ENCODE measurements around the gene SSC5D.
"Not testable (repeated sequence)": the region's sequence is repeated elsewhere in the genome, so short reads cannot be mapped to it uniquely, and the experiment has no call there.

The SSC5D gene

DNA sequence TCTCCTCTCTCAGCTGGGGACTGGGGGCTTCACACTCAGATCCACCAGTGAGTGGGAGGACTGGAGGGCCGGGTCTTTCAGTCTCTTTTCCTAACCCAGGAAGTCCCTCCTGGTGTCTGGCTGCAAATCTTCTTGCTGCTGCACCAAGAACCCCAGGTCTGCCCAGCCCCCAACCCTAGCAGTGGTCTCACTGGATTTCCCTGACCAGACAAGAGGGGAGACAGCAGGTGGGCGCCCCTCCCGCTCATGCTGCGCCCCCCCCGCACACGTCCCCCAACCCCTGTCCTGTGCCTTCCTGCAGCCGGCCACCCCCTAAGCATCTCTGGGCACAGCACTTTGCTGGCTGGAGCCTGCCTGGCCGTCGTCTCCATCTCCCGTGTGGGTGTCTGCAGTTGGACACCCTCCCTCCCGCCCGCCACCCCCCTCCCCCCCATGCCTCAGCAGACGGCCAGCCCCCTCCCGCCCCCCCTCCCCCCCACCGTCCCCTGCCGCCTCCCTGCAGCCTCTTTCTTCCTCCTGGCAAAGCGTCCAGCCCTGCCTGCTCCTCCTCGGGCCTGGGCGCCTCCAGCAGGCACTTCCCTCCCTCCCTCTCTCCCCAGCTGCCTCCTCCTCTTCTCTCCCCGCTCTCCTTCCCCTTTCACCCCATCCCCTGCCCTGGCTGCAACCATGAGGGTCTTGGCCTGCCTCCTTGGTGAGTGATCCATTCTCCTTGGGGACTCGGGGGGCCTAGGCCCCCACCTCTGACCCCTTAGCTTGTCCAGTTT lies at the start of gene SSC5D:
Gene SSC5D (plus strand): TSS at position 513 of the 764 bp plus-strand sequence. CDS start 154 bp downstream, at position 667.
- no peak for DNase-seq

DNA sequence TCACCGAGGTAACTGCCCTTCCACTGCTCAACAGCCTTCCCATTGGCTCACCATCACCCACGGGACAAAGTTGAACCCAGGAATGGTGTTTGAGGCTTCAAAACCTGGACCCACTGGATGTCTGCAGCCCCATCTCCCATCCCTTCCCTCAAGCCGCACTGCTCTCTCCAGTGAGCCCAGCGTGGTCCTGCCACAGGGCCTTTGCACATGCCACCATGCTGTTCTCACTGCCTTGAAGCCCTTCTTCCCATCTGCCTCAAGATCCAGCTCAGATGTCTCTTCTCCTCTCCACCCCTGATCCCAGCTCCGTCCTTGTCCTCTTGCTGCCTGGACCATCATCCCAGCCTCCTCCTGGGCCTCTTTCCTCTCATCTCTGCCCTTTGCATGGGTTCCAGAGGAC lies 49.2 kb upstream of the SSC5D start:
- DNase-seq: no peak

DNA sequence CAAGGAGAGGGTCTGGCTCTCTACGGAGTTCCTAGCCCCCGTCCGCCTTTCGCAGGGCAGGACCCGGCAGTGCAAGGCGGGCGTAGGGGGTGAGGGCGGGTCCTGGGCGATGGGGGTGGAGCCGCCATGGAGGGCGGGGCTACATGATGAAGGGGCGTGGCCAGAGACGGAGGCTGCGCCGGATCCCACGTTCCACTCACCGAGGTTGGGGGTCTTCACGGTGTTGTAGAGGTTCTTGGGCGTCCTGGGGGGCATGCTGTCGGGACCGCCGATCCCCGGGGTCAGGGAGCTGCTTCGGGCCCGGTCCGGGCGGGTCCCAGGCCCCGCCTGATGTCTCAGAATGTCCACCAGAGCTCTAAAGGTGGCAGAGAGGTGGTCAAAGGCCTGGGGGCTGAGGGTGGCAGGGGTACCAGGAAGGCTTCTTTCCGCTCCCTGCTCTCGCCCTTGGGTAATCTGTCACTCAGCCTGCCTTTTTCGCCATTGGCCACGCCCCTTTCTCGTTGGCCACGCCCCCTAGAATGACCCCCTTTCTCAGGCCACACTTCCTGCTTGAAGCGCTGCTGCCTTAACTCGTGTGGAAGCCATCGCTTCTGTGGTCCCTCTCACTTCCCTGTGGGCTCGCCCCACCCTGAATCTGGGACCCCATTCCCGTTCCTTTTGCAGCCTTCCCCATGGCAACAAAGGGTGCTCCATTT lies 47.7 kb upstream of the SSC5D start:
- DNase-seq: no peak

DNA sequence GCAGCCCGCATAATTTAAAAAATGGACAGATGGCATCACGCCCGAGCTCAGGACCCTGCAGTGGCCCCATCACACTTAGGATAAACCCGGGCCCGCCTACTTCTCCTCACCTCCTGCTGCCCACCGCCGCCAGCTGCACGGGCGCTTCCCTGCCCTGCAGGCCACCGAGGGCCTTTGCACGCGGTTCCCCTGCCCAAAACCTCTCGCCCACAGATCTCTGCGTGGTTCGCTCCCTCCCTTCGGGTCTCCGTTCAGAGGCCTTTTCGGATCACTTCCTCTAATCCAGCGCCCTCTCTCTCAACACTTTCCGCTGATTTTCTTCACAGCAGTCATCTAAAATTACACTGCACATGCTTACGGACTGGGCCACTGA lies 46.9 kb upstream of the SSC5D start:
- no peak for DNase-seq

DNA sequence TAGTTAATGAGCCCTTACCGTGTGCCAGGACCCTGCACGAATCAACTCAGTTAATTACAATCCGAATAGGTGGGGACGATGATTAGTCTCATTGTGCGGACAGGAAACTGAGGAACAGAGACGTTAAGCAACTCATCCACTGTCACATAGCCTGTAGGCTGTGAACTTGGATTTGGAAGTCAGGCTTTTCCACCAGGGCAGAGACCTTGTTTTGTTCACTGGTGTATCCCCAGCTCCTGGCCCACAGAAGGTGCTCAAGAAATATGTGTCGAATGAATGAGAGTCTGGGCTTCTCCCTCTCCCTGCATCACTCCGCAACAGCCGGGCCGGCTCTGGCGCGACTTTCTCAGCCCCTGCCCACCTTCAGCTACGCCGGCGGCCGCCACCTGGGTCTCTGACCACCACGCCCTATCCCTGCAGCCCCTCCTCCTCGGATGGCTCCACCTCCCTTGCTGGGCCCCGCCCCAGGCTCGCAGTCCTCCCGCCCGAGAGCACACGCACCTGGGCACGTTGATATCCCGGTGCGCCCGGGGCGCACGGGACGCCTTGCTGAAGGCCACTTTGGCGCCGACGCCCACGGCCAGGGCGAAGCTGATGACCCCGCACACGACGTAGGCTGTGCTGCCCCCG lies 46.4 kb upstream of the SSC5D start:
- DNase-seq: no peak

DNA sequence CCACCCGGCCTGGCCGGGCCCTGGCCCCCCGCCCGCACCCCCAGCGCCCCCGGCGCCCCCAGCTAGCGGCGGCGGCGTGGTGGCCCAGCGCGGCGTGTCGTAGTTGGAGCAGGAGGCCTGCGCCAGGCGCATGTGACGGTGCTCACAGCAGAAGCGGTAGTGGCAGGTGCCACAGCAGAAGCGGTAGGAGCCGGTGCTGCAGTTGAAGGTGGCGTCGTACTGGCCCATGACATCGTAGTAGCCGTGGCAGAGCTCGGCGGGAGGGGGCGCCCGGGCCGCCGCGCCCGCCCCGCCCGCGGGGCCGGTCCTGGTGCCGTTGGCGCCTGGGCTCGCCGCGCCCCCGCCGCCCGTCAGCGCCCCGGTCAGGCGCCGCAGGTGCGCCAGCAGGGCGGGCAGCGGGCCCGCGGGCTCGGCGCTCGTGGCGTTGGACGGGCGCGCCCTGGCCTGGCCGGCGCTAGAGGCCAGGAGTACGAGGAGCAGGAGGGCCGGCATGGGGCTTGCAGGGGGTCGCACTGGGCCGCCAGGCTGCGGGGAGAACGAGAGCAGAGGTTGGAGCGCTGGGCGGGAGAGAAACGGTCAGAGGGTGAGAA lies 45.8 kb upstream of the SSC5D start:
- DNase-seq: no peak

DNA sequence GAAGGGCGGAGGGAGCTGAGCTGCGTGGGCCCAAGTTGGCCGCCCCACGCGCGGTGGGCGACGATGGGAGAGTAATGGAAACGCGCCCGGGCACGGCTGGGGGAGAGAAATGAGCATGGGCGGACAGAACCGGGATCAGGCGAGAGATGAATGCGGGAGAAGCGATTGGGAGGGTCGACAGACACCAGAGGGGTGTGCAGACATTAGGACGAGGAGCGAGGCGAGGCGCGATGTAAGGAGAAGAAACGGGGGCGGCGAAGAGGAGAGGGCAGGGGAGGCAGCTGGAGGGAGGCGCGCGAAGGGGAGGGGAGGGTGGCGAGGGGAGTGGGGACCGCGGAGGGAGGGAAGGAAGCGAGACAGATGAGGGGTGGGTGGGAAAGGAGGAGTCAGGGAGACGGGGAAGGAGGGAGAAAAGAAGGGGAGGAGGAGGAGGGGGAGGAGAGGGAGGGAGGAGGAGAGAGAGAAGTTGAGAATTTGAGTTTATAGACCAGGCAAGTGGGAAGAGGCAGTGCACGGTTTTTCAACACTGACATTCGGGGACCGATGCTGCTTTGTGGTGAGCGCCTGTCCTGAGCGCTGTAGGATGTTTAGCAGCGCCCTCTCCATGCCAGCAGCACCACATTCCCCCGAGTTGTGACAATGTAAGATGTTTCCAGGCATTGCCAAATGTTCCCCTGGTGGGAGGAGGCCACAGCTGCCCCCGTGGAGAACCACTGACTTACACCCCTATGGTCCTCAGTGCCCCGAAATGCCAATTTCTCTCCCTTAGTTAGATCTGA lies 45.0 kb upstream of the SSC5D start, which contains the start of gene SHISA7:
Gene SHISA7 (minus strand): TSS at position 256 of the 779 bp plus-strand sequence. CDS start 437 bp downstream, outside the sequence.
- DNase-seq: no peak

DNA sequence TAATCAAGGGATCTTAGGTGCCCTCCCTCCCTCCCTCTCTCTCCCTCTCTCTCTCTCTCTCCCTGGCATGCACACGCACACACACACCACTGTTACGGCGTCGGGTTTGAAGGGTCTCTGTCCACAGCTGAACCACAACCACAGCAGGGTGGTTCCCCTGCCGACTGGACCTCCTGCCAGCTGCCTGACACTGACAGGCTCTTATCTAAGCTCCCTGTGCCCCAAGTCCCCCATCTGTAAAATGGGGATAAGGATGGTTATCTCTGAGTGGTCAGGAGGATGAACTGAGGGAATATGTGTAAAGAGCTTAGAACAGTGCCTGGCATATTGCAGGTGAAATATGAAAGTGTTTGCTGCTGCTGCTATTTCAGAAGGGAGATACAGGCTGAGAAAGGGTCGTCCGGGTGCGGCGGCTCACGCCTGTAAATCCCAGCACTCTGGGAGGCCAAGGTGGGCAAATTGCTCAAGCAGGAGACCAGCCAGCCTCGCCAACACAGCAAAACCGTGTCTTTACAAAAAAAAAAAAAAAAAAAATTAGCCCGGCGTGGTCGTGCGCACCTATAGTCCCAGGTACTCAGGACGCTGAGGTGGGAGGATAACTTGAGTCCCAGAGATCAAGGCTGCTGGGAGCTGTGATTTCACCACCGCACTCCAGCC lies 44.3 kb upstream of the SSC5D start:
- no peak for DNase-seq

DNA sequence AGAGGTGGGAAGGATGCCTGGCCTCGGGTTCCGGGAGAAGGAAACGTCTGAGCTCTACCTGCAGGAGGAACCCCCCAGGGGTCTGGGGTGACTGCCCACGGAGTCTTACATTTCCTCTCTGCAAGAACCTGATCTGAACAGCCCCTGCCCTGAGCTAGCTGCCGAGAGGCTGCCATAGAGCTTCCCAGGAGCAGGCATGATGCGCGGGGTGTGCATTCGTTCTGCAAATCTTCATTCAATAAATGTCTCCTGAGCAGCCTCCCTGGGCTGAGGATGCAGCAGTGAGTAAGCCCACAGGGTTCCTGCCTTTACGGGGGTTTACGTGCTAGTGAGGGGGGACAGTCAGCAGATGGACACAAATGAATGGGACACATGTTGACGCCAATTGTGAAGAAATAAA lies 43.6 kb upstream of the SSC5D start:
- no peak for DNase-seq

DNA sequence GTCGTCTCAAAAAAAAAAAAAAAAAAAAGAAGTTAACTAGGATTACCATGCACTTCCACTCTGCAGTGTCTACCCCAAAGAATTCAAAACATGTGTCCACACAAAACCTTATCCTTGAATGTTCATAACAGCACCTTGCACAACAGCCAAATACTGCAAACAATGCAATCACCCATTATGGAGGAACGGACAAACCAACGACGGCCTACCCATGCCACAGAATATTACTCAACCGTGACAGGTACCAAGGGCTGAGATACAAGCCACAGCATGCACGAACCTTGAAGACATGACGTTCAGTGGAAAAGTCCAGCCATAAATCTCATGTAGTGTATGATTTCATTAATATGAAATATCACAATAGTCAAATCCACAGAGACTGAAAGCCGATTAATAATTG lies 42.2 kb upstream of the SSC5D start:
- no peak for DNase-seq

DNA sequence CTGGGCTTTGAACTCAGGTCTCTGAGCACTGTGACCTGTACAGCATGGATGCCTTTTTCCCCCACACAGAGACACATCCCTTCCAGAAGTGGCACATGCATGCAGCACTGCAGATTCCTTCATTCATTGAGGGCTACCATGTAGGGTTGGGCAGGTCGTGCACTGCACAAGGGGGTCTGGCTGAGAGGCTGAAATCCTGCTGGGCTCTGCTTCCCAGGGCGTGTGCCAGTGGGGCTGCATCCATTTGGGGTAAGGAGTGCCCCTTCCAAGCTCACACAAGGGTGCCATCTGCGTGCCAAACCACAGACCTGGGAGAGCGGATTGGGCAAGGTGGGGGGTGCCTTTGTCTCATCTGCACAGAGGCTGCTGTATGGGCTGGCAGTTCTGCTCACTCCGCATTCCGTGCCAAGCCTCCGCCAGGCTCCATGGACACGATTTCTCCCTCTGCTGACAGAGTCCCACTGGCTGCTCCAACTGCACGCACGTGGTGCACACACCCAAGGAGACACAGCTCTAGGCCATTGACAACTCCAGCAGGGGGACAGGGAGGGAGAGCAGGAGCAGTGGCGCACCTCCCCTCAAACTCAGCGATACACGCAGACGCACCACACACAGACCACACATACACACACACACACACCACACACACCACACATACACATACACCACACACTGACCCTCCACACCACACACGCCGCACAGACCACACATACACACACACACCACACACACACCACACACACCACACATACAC lies 40.6 kb upstream of the SSC5D start:
- no peak for DNase-seq

DNA sequence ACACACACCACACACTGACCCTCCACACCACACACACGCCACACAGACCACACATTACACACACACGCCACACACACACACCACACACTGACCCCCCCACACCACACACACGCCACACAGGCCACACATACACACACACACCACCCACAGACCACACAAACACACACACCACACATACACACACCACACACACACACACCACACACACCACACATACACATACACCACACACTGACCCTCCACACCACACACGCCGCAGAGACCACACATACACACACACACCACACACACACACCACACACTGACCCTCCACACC lies 40.1 kb upstream of the SSC5D start:
- not testable (repeated sequence) for DNase-seq

DNA sequence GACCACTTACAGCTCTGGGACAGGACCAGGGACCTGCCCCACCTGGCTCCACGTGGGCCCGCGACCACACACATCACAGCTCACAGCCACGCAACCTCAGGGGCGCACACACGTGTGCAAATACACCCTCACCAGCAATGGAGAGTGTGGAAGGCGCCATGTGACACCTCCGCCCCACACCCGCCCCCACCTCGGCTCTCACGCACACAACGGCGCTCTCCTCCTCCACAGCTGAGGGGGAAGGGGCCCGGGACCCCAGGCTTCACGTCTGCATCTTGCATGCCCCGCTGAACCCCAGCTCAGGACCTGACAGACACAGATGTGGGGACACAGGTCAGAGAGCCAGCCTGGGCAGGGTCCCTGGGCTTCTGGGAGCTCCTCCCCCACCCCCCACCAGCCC lies 38.8 kb upstream of the SSC5D start:
- no peak for DNase-seq

DNA sequence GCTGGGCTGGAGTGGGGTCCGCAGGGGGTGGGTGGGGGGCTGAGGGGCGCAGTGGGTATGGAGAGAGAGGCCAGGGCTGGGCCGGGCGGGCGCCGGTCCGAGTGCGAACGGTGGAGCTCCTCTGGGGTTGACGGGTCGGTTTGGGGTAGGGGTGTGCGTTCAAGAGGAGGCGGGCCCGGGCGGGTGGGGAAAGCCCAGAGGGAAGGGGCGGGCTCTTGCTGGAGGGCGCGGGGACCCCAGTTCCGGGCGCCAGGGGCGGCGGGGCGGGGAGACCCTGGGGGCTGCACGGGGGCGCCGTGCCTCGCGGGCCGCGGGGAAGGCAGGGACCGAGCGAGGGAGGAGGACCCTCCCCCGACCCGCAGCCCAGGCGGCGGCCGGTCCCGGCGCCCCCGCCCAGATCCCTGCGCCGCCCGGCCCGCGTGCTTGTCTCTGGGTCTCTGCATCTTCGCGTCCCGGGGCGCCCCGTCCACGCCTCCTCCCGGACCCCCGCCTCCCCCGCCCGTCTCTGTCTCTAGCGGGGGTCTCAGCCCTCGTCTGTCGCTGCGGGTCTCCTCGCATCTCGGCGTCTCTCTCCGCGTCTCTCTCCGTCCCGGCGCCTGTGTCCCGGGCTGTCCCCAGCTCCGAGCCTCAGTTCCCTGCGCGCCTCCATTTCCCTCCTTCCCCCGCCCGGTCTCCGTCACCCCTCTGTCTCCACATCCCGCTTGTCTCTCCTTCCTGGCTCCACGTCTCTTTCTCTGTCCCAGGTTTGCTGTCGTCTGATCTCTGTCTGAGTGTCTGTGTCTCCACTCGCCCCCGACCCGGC lies 36.9 kb upstream of the SSC5D start:
- no peak for DNase-seq

DNA sequence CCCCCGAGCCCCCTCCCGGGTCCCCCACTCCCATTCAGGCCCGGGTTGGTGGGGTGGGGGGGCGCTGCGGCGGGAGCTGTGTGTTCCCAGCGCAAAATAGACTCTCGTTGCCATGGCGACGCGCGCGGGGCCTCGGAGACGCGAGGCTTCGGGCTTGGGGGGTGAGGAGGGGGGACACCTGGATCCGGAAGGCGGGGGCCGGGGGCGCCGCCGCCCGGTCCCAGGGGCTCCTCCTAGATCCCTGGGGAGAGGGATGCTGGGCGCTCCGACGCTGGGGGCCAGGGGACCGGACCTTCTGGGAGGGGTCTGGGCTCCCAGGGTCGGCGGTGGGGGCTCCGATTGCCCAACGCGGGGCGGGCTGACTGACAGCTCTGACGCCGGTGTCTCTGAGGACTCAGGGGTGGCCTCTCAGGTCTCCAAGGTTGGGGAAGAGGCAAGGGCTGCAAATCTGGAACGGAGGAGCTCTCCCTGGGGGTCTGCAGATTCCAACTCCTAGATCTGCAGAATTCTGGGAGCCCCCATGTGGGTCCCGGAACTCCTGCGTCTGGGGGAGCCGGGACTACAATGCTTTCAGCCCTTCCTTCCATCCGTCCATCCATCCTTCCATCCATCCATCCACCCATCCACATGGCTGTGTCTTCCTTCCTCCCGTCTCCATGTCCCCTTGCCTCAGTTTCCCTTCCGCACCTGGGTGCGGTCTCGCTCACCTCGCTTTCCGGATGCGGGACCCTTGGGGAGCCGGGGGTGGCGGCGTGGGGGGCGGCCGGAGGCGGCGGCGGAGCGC lies 36.1 kb upstream of the SSC5D start:
- DNase-seq: no peak

DNA sequence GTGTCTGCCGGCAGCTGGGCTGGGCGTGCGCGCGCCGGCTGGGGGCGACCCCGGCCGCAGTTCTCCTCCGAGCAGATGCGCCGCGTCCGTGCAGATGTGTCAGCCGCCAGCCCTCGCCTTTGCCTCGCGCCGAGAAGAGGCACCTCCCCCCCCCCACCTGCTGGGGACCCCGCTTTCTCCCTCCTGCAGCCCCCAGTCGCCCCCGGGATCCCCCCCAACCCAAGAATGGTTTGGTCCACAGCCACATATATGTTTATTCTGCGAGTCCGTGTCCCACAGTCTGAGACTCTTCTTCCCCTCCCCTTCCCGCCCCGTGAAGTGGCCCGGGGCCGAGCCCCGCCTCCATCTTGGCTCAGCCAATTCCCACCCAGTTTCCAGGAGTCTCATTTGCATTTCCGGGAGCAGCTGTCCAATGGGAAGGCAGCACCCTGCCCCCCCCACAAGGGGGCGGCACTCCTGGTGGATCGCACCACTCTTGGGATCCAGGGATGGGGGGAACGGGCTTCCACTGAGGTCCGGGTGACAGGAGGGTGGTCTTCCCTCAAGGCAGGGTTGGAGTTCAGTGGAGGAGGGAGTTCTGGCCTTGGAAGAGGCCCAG lies 35.4 kb upstream of the SSC5D start:
- DNase-seq: no peak

DNA sequence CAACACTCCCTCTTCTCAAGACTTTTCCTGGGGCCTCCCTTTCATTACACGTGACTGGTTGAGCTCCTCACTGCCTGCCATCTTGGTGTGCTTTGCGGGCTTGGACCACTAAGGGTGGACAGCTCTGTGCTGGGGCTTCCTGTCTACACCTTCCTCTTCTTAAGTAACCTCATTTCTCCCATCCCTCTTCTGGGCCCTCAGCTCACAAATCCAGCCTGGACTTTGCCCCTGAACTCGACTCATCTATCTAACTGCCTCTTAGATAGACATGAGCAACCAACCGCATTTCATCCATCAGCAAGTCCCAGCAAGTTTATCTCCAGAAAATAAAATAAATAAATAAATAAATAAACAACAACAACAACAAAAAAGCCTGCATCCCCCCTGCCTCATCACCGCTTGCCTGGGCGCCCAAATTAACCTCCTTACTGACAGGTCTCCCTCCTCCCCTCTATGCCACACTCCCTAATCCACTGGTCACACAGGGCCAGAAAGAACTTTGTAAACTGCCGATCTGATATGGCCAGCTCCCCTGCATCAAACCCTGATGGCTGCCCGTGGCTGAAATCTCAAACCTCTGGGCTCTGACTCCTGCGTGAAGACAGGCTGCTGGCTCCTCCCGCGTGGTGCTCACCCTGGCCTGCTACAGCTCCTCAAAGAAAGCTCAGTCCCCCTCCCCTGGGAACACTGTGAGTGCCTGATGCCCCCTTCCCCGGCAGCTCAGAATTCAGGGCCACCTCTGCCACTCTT lies 34.5 kb upstream of the SSC5D start:
- DNase-seq: no peak

DNA sequence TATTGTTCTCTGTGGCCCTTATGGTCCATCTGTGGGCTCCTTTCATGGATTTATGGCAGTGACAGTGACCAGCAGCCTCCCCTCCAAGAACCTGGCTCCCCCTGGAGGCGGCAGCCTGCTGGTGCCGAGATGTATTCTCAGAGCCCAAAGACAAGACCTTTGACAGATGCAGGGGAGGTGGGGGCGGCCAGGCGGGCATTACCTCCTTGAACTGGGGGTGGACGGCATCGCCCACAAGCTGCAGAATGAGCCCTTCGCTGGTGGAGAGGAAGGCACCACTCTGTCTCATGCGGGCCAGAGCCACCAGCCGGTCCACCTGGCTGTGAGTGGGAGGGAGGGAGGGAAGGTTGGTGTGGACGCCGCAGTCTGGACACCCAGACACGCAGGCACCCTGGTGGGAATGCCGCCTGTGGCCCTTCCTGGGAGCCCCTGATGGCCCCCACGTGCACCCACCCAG lies 33.4 kb upstream of the SSC5D start:
- peak; percentile 37 to 47 for DNase-seq
